Stomach smooth muscle (tissue), 2 donors: ENCODE results near the gene YIPF4.
"Not testable (repeated sequence)": the region's sequence is repeated elsewhere in the genome, so short reads cannot be mapped to it uniquely, and the experiment has no call there.

Experiments used
- H3K27ac ChIP-seq: one replicate; pipeline ENCODE4 v1.7.0; 2013; ENCODE audit warnings: mild to moderate bottlenecking, low read length, inconsistent platforms
- H3K27me3 ChIP-seq, 2 donors: one replicate each; pipeline ENCODE4 v1.7.0; 2013; ENCODE audit warnings: low read length in 2 of 2; ENCODE audit not compliant: insufficient read depth in 2 of 2, control insufficient read depth in 1 of 2
- H3K36me3 ChIP-seq, 2 donors: one replicate each; pipeline ENCODE4 v1.7.0; 2013; ENCODE audit warnings: low read length in 2 of 2; ENCODE audit not compliant: control insufficient read depth in 2 of 2, insufficient read depth in 2 of 2
- H3K4me1 ChIP-seq: one replicate; pipeline ENCODE4 v1.7.0; 2013; ENCODE audit warnings: low read length; ENCODE audit not compliant: control insufficient read depth, insufficient read depth
- H3K4me3 ChIP-seq, 2 donors: one replicate each; pipeline ENCODE4 v1.7.0; 2013; ENCODE audit warnings: low read length in 2 of 2
- H3K9ac ChIP-seq, 2 donors: one replicate each; pipeline ENCODE4 v1.7.0; 2013; ENCODE audit warnings: low read length in 2 of 2, mild to moderate bottlenecking in 1 of 2
- H3K9me3 ChIP-seq, 2 donors: one replicate each; pipeline ENCODE4 v1.7.0; 2013; ENCODE audit warnings: low read length in 2 of 2; ENCODE audit not compliant: control insufficient read depth in 2 of 2
- donor health status: healthy.
- donor health status: Pancreatic carcinoma.

YIPF4 gene

DNA sequence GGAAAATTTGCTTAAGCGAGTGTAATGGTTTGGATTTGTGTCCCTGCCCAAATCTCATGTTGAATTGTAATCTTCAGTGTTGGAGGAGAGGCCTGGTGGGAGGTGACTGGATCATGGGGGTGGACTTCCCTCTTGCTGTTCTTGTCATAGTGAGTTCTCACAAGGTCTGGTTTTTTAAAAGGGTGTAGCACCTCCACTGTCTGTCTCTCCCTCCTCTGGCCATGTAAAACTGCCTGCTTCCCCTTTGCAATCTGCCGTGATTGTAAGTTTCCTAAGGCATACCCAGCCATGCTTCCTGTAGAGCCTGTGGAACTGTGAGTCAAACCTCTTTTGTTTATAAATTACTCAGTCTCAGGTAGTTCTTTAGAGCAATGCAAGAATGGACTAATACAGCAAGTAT, 6.6 kb downstream of the YIPF4 start:
- Histone ChIP-seq H3K4me1 (no peaks in the 10 kb centered on the region), H3K36me3 (peaks cover 2 to 4% of the 10 kb centered on the region in 2 donors), H3K27me3 (no peaks in the 10 kb centered on the region)

DNA sequence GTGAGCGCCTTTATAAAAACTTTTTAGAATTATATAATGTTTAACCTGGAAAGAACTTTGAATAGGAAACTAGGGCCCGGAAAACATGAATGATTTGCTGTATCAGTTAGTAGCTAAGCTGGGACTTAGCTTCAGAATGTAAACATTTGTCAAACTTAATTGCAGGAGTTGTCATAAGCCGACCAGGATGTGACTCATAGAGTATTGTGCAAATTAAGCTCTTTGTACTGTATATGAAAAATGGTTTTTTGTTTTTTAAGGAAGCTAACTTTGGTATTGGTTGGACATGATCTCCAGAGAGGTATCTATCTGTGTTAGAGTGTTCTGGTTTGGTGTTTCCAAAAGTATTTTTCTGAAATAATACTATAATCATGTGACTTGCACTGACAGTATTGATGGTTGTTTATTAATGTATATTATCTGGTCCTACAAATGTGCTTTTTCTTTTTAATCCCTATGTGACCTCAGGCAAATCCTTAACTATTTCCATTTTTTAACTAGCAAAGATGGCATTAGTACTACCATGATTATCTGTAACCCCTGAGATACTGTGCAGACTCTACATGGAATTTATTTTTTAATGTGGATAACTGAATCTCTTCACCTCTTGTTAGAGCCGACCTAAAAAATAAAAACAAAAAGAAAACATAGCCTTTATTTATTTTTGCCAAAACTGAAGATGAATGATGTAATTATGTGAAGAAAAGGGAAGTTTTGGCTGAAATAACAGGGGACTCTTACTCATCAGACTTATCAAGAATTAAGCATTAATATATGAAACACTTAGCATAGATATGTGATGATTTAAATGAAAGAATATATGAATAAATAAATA, 11.7 kb downstream of the YIPF4 start:
- no peaks in the 10 kb centered on the region for H3K27me3 ChIP-seq
- H3K36me3 ChIP-seq, result peaks cover 0 to 3% of the 10 kb centered on the region in 2 donors
- no peak overlapping the region for H3K9ac ChIP-seq
- no peaks in the 10 kb centered on the region for H3K4me1 ChIP-seq
- H3K9me3 ChIP-seq, result no peaks in the 10 kb centered on the region
- no peak overlapping the region for H3K4me3 ChIP-seq
- H3K27ac ChIP-seq, result no peak overlapping the region

More for the DNA sequence above, 6.6 kb downstream of the YIPF4 start:
- H3K4me3 ChIP-seq, result no peak overlapping the region
- H3K27ac ChIP-seq, result no peak overlapping the region
- no peak overlapping the region for H3K9ac ChIP-seq
- no peaks in the 10 kb centered on the region for H3K9me3 ChIP-seq

DNA sequence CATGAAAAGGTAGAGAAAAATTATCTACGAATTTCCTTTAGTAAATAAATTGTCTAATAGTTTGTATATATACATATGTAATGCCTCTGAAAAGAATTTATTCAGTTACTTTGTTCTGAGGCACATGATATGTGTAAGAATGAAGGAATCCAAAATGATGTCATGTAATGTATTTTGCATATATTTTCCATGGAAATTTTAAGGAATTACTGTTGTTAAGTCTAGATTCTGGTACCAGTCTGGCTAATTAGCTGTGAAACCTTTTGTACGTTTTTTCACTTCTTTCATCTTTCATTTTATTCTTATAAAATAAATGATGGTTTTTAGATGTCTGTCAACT, 12.3 kb downstream of the YIPF4 start:
- peaks cover under 1 to 3% of the 10 kb centered on the region in 2 donors for H3K36me3 ChIP-seq
- H3K9ac ChIP-seq, result no peak overlapping the region
- H3K9me3 ChIP-seq, result no peaks in the 10 kb centered on the region
- H3K4me1 ChIP-seq, result no peaks in the 10 kb centered on the region
- no peak overlapping the region for H3K27ac ChIP-seq
- H3K4me3 ChIP-seq, result no peak overlapping the region
- H3K27me3 ChIP-seq, result no peaks in the 10 kb centered on the region

DNA sequence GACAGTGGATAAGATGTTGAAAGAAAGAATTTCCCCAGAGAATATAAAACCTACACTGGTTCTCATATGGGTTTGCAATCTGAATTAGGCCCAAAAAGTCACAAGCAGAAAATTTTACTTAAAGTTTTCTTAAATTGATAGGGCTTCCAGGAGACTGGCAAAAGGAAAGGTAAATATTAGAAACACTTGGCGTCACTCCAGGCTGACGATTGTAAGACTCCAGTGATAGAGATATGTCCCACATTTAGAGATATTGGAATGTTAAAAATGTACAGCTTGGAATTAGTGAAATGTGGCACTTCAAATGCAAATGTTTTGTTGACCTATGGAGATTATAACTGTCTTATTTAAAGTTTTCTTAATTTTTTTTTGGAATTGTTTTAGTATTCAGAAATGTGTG, 14.0 kb downstream of the YIPF4 start:
- Histone ChIP-seq H3K36me3 (peaks cover 5 to 6% of the 10 kb centered on the region in 2 donors), H3K4me3 (no peak overlapping the region)

DNA sequence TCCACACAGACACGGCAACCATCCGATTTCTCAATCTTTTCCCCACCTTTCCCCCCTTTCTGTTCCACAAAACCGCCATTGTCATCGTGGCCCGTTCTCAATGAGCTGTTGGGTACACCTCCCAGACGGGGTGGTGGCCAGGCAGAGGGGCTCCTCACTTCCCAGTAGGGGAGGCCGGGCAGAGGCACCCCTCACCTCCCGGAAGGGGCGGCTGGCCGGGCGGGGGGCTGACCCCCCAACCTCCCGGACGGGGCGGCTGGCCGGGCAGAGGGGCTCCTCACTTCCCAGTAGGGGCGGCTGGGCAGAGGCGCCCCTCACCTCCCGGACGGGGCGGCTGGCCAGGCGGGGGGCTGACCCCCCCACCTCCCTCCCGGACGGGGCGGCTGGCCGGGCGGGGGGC, 15.8 kb downstream of the YIPF4 start:
- H3K27me3 ChIP-seq, H3K9me3 ChIP-seq, H3K9ac ChIP-seq, H3K36me3 ChIP-seq, H3K4me3 ChIP-seq, H3K4me1 ChIP-seq, H3K27ac ChIP-seq: not testable (repeated sequence)

More for the DNA sequence above, 14.0 kb downstream of the YIPF4 start:
- no peaks in the 10 kb centered on the region for H3K4me1 ChIP-seq
- no peak overlapping the region for H3K9ac ChIP-seq
- no peaks in the 10 kb centered on the region for H3K9me3 ChIP-seq
- H3K27ac ChIP-seq, result no peak overlapping the region
- no peaks in the 10 kb centered on the region for H3K27me3 ChIP-seq

- not testable (repeated sequence) for H3K9me3 ChIP-seq, H3K4me1 ChIP-seq, H3K36me3 ChIP-seq, H3K4me3 ChIP-seq, H3K27me3 ChIP-seq, H3K27ac ChIP-seq, H3K9ac ChIP-seq
Measured at GRCh38 chr2:32293966-32294562, 16.4 kb downstream of the YIPF4 start.

- Histone ChIP-seq H3K4me1 (no peaks in the 10 kb centered on the region), H3K4me3 (no peak overlapping the region), H3K27ac (no peak overlapping the region), H3K9ac (no peak overlapping the region), H3K36me3 (peaks cover 0 to 2% of the 10 kb centered on the region in 2 donors), H3K27me3 (no peaks in the 10 kb centered on the region), H3K9me3 (no peaks in the 10 kb centered on the region)
Measured at GRCh38 chr2:32310577-32310976, 32.9 kb downstream of the YIPF4 start.

GRCh38 chr2:32314886-32315285, 37.2 kb downstream of the YIPF4 start:
- Histone ChIP-seq H3K9ac (no peak overlapping the region), H3K9me3 (no peaks in the 10 kb centered on the region), H3K27ac (no peak overlapping the region), H3K27me3 (no peaks in the 10 kb centered on the region), H3K36me3 (peaks cover 0 to 2% of the 10 kb centered on the region in 2 donors), H3K4me3 (no peak overlapping the region), H3K4me1 (no peaks in the 10 kb centered on the region)

- H3K4me3 ChIP-seq, H3K9me3 ChIP-seq, H3K27ac ChIP-seq, H3K36me3 ChIP-seq, H3K27me3 ChIP-seq, H3K4me1 ChIP-seq, H3K9ac ChIP-seq: not testable (repeated sequence)
Measured at GRCh38 chr2:32328679-32329078, 51.0 kb downstream of the YIPF4 start.

GRCh38 chr2:32329180-32329980, 51.7 kb downstream of the YIPF4 start:
- not testable (repeated sequence) for H3K4me1 ChIP-seq, H3K36me3 ChIP-seq, H3K9ac ChIP-seq, H3K9me3 ChIP-seq, H3K27me3 ChIP-seq, H3K27ac ChIP-seq, H3K4me3 ChIP-seq
